BE2C (cell line): Measurements from ENCODE around the gene KCP.

Source experiments
- DNase-seq: peaks from one replicate; pipeline ENCODE4 v3.0.0-alpha.2; 2020
- H3K27me3 ChIP-seq: fragments of 250-450 bp; sonication (Bioruptor Pico); 2 replicates; pipeline ENCODE4 v1.5.1; 2020; ENCODE audit warnings: mild to moderate bottlenecking
- H3K36me3 ChIP-seq: fragments of 250-450 bp; sonication (Bioruptor Pico); 2 replicates; pipeline ENCODE4 v1.5.1; 2020; ENCODE audit warnings: mild to moderate bottlenecking
- H3K4me1 ChIP-seq: fragments of 250-450 bp; sonication (Bioruptor Pico); 2 replicates; pipeline ENCODE4 v1.5.1; 2020
- H3K4me3 ChIP-seq: 2 replicates; pipeline ENCODE4 v1.5.1; 2011; ENCODE audit warnings: low read depth, low read length
- H3K9me3 ChIP-seq: fragments of 250-450 bp; sonication (Bioruptor Pico); 2 replicates; pipeline ENCODE4 v1.5.1; 2020
- CTCF ChIP-seq: IDR thresholded peaks from 2 replicates; pipeline ENCODE4 v1.5.1; 2012; ENCODE audit warnings: mild to moderate bottlenecking, low read depth, low read length

The KCP gene

GRCh38 chr7:128873234-128873633 lies 37.3 kb downstream of the KCP start:
- Histone ChIP-seq H3K4me1 (peaks cover 4% of the 10 kb centered on the region), H3K4me3 (no peak overlapping the region), H3K27me3 (no peaks in the 10 kb centered on the region), H3K36me3 (no peaks in the 10 kb centered on the region), H3K9me3 (no peaks in the 10 kb centered on the region)
- DNase-seq: no peak
- no peak for TF ChIP-seq CTCF

GRCh38 chr7:128872394-128872824 lies 38.1 kb downstream of the KCP start:
- peaks cover 9% of the 10 kb centered on the region for H3K4me1 ChIP-seq
- H3K36me3 ChIP-seq: no peaks in the 10 kb centered on the region
- no peak for DNase-seq
- no peaks in the 10 kb centered on the region for H3K9me3 ChIP-seq
- no peak for TF ChIP-seq CTCF
- no peak overlapping the region for H3K4me3 ChIP-seq
- no peaks in the 10 kb centered on the region for H3K27me3 ChIP-seq

- peaks cover 9% of the 10 kb centered on the region for H3K4me1 ChIP-seq
- DNase-seq: no peak
- H3K4me3 ChIP-seq: no peak overlapping the region
- H3K27me3 ChIP-seq: no peaks in the 10 kb centered on the region
- H3K9me3 ChIP-seq: no peaks in the 10 kb centered on the region
- 0 out of 2 replicates have a peak, but pooled peaks cover 1% of the 10 kb centered on the region for H3K36me3 ChIP-seq
- no peak for TF ChIP-seq CTCF
These were observed 39.5 kb downstream of the KCP start for GRCh38 chr7:128871050-128871449.

GRCh38 chr7:128869944-128870285 lies 40.6 kb downstream of the KCP start:
- H3K9me3 ChIP-seq: no peaks in the 10 kb centered on the region
- no peaks in the 10 kb centered on the region for H3K27me3 ChIP-seq
- peak overlapping the region; percentile 63 for H3K4me3 ChIP-seq
- no peak for DNase-seq
- H3K4me1 ChIP-seq: peaks cover 9% of the 10 kb centered on the region
- TF ChIP-seq CTCF: no peak
- H3K36me3 ChIP-seq: peaks cover 10% of the 10 kb centered on the region

- no peaks in the 10 kb centered on the region for H3K9me3 ChIP-seq
- no peaks in the 10 kb centered on the region for H3K27me3 ChIP-seq
- peak; percentile 69 for DNase-seq
- no peak for TF ChIP-seq CTCF
- peaks cover 9% of the 10 kb centered on the region for H3K4me1 ChIP-seq
- peaks cover 13% of the 10 kb centered on the region for H3K36me3 ChIP-seq
- H3K4me3 ChIP-seq: peak overlapping the region; percentile 63
These were observed 41.2 kb downstream of the KCP start for GRCh38 chr7:128869138-128869943.

GRCh38 chr7:128868624-128869137 lies 41.8 kb downstream of the KCP start:
- peaks cover 12% of the 10 kb centered on the region for H3K4me1 ChIP-seq
- H3K9me3 ChIP-seq: no peaks in the 10 kb centered on the region
- DNase-seq: no peak
- peak overlapping the region; percentile 63 for H3K4me3 ChIP-seq
- peaks cover 13% of the 10 kb centered on the region for H3K36me3 ChIP-seq
- no peaks in the 10 kb centered on the region for H3K27me3 ChIP-seq
- TF ChIP-seq CTCF: no peak
